Fibroblast of upper back skin (primary cell): ENCODE measurements around the gene MBNL2.
A peak's percentile ranks its signal among the peaks of the same experiment; 100 is the strongest.

Source experiments
- DNase-seq: peaks from one replicate; pipeline ENCODE4 v3.0.0-alpha.2; 2013

The MBNL2 gene

DNA sequence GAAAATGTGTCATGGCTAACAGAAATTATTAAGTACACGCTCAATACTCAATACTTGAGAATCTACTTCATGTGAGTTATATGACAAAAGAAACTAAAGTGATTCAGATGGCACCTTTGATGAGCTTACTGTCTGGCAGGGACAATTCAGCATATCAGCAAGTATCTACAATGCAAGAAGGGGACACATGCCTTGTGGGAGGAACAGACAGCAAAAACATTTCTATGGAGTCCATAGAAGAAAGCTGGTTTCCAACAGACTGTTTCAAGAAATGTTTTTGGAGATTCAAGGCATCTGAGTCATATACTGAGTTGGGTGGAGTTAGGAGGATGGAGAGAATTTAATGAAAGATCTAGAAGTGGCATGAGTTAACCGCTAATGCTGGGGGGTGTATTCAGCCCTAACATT is 54.7 kb downstream of the MBNL2 start:
- no peak for DNase-seq

DNA sequence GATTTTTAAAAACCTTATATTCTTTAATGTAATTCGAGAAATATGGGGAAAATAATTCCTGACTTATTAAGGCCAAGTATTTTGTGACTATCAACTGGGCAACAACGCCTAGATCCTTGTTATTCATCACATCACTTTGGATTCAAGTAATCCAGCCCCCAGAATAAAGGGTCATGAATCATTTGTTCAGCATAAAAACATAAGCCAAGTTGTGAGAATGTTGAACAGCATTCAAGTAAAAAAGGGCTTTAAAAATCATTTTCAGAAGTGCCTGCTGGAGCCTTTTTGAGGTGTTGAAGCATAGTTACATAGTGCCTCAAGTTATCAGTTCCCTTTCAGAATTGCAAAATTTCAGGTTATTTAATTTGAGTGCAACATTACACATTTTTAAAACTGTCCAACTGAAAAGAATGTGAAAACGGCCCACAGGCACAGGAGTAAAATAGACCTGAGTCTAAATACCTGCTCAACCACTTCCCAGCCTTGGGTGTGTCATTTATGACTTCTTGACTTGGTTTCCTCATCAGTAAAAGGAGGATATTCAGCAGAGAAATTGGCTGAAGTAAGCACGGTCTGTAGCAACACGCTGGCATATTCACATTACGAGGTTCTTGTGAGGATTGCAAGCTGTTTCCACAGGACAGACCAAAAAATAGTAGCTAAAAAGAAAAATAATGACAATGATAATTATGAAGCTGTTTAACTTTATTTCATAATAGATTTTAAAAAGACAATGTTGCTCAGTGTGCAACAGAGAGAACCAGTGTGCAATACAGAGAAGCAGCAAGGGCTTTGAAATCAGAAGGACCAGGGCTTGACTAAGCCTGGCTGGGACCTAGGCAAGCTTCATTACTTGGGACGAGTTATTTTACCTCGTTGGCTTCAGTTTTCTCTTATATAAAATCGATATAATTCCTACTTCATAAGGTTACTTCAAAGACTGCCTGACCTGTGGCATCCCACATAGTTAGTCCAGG is 56.6 kb downstream of the MBNL2 start:
- no peak for DNase-seq

DNA sequence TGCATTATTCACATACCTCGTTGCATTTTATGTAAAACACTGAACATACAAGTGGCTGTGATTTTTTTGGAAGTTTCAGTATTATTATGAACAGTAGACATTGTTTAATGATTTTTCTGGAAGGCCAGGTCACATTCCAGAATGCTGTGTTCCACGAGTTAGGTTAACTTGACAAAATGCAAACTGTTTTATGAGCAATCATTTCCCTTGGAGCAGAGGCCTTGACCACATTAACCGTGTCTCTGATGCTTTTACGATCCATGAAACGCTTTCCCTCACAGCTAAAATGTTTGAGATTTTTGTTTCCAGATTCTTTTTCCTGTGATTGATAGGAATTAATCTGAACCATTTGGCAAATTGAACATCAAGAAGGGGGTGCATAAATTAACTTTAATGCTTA is 57.8 kb downstream of the MBNL2 start:
- peak; percentile 85 for DNase-seq

DNA sequence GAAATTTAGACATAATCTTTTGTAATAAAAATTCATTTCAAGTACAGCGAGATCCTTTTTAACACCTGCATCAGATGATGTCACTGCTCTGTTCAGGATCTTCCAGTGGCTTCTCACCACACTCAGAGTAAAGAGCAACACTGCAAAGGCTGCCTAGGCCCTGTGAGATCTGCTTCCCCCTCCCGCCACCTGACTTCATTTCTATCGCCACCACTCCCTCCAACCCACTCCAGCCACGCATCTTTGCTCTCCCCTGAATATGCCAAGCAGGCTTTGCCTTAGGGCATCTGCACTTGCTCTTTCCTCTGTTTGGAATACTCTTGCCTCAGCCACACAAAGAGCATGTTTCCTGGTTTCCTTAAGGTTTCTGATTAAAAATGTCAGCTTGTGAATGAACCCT is 58.3 kb downstream of the MBNL2 start:
- no peak for DNase-seq

DNA sequence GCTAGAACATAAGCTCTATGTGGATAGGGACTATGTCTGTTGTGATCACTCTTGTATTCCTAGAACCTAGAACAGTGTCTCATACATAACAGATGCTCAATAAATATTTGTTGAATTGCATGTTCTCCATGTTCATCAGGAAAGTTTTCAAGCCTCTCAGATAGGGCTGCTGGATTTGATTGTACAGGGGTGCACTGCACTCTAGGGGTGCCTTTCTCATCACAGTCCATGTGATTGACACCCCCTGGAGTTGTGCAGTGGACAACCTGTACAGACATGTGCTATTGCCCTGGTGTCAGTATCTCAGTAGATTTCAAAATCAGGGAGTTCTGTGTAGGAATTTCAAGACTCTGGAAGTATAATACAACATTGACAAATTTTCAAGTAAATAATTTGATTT is 58.9 kb downstream of the MBNL2 start:
- DNase-seq = no peak

DNA sequence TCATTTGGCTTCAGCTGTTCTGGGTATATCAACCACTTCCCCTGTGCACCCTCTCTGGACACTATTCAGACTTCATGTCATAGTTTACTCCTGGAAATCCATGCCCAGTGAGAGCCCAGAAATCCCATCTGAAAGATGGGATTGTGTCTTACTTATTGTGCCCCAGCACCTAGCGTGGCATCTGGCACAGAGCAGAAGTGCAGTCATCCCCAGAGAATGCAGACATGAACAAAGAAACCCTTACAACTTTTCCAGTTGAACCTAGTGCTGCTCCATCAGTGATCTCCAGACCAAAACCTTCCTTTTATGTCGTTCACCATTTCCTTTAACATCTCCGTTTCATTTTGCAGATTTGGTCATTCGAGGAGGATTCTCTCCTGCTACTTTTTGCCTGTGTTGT is 60.6 kb downstream of the MBNL2 start:
- DNase-seq = no peak

DNA sequence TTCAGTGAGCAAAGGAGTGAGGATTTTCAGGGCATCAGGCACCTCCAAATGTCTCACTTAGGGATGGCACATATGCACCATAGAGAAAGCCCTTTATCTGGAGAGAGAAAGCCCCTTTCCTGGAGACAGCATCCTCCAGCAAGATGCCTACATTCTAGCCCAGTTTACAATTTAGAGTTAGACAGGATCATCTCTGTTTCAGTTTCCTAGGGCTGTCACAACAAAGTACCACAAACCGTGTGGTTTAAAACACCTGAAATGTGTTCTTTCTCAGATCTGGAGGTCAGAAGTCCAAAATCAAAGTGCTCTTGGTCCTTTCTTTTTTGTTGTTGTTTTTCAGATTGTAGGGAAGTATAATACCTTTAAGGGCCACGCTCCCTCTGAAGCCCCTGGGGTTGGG is 61.8 kb downstream of the MBNL2 start:
- DNase-seq = no peak

DNA sequence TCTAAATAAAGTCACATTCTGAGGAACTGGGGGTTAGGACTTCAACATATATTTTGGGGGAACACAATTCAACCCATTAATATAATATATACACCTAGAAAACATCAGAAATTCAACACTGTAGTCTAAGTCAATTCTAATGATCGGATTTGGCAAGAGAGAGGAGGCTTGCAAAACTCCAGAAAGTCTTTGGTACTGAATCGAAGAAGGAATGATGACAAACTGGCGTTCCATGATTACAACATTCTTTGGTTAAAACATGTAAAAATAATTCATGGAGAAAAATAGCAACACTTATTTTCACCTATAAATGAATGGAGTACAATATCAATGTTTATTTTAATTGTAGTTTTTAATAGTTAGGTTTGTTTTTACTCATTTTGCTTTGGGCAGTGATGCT is 62.4 kb downstream of the MBNL2 start:
- DNase-seq = no peak

DNA sequence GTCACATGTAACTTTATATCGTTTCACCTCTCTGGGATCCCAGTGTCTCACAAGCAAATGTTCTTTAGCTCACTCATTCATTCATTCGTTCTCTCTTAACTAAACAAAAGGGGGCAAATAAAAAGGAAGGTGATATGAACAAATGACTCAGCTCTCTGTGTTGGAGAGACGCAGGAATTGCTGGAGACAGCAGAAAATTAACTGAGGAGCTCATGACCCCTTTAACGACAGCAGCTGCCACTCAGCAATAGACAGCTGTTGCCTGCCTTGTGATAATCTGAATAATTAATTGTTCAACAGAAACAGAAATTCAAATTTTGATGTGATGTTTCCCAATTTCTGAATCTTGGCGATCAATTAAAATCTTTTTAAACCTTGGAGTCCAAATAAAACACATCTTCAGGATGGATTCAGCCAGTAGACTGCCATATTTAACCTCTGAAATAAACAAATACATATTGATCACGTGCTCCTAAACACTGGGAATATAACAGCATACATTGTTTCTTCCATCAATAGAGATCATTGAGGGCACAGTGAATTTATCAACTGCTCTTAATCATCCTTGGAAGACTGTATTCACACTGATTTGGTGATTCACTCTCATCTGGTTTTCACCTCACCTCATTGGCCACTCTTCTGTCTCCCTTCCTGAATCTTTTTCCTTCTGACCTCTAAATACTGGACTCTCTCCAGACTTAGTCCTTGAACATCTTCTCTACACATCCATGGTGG is 63.3 kb downstream of the MBNL2 start:
- DNase-seq = no peak

DNA sequence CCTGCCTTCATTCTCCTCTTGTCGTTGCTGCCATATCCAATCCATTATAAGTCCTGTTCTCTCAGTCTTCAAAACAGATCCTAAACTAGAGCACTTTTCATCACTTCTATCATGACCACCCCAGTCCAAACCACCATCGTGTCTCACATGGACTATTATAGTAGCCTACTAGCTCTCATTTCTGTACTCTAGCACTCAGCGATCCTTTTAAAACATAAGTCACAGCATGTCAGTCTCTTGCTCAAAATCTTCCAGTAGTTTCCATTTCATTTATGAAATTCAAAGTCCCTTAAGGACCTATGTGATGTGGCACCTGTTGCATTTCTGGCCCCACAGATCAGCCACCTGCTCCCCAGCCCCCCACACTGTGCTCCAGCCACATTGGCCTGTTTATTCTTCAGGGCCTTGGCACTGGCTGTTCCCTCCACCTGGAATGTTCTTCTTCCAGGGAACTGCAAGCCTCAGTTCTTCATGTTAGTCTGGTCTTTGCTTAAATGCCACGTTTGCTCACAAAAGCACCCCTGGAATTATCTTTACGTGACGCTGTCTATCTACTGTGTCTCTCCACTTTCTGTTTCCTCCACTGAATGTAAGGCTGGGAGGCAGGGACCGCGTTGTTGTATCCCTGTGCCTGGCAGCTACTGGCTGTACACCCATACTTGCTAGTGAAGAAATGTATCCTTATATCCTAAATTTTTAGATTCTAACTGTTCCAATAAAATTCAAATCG is 64.3 kb downstream of the MBNL2 start:
- DNase-seq = no peak

DNA sequence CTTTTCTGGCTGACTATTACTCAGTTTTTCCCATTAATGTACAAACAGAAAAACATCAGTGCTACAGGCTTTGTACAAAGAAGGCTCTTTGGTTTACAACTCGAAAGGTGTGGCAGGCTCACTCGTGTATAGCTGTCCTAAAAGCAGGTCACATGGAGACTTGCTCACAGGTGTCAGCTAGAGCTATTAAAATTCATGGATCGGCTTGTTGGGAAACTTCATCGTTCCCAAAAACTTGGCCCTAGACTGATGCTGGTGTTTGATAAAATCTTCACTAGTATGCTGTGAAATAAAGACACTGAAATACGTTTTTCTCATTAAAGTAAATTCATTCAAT is 64.9 kb downstream of the MBNL2 start:
- no peak for DNase-seq

DNA sequence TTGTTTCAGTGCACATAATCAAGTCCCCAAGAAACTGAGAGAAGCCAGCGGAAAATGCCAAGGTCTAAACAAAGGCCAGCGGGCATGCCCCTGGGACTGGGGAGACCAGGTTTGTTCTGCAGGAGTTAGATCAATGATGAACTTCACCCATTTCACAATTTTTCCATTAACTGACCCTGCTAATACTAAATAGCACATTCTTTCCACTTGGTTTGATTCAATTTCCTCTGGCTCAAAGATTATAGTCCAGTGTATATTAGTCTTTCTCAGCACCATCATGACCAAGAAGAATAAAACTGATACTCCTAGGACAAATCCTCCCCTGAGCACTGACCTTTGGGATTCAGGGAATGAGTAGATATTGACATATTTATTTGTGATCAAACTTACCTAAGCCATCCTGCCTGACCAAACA is 66.4 kb downstream of the MBNL2 start:
- no peak for DNase-seq

DNA sequence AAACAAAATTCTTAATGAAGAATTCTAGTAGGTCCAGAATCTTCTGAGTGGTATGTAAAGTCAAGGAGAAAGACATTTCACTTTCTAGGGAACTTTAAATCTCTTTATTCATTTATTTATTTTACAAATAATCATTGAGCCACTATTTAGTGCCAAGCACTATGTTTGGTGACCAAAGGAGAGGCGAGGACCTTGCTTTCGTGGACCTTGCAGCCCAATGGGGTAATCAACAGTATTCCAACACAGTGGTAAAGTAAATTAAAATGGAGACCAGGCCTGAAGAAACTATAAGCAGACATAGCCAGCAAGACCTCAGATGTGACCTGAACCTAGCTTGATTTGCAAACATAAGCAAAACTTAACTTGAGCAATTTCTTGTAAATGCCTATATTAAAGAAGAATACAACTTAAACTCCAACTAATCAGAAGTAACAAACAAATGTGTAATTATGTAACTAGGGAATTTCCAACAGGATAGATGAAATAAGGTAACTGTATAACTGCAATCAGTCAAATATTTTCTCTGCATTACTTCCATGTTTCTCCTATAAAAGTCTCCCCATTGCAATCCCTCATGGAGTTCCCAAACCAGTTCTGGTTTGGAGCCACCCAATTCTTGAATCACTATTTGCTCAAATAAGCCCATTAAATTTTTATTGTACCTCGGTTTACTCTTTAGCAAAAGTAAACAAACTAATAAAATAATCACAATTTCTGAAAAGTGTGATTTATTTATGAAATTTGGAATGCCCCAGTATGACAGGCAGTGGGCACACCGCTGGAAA is 67.6 kb downstream of the MBNL2 start:
- no peak for DNase-seq

DNA sequence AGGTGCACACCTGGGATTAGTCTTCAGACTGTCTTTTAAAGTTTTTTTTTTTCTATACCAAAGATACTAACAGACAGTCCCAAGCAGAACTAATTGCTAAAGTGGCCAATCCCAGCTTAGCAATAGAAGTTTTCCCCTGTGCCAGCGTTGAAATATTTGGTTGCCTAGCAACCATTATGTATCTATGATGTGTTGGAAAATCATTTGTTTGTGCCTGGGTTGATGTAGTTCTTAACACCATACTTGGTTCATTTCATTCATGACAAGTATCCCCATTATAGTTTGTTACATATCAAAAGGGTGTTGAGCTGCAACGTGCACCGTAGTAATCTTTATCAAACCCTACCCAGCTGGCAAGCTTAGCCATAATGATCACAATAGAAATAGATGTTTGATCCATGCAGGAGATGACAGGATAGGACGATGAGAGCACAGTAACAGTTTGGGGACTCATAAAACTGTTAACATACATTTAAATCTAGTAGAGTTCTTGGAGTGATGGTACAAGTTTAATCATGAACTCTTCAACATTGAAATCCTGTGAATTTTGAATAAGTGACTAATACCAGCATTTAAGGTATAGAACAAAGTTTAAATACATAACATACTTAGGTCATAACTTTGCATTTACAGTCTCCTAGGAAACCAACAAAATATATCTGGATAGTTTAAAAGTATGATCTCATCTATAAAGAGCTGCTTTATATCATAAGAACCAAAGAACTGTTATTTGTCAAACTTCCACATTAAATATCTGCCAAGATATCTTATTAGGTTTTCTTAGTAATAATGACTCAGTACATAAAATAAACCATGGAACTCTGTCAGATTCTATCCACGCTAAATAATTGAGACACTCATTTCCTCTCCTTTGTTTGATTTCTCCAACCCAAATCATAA is 73.4 kb downstream of the MBNL2 start:
- peak; percentile 88 for DNase-seq

DNA sequence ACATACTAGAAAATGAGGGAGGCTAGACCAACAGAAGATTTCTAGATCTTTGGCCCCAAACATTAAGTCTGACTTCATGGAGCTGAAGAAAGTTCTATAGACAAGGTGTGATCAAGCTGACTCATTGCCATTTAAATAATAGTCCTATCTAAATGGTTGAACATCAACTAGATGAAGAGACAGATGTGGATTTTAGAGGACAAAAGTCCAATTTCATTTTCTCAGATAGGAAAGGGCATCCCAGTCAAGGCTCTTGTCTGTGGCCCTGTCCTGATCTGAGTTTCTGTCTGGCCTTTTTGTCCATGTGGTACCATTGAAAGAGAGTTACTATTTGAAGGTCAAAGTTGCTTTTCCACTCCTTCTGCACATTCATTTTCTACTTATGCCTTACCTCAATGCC is 74.6 kb downstream of the MBNL2 start:
- no peak for DNase-seq

DNA sequence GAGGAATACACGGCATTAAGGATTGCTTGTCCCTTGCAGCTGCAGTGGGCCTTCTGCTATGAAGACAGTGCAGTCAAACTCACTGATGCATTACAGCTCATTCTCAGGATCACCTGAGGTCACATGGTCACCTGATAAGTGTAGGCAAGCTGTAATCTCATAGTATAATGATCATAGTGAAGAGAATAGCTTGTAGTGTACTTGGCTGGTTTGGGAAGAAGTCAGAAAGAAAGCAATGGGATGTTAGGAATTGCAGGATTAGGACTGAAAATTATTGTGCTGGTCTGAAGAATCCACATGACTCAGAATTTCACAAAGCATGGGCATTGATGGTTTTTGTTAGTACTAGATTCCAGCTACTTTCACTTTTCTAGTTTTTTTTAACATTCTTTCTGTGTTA is 76.7 kb downstream of the MBNL2 start:
- DNase-seq = peak; percentile 51

DNA sequence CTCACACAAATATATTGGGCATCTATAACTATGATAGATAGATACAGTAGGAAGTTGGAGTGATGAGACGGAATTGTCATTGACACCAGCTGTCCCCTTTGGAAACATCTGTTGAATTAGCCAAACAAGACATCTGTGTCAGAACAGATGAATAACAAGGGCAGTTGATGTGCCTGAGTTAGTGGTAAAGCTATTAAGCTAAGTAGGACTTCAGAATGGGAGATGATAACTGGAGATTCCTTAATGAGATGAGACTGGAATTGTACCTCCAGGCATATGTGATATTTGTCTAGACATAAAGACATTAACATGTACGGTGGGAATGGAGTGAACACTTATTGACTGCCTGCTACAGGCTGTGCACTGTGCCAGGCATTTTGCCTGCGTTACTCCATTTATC is 78.7 kb downstream of the MBNL2 start:
- DNase-seq = no peak

DNA sequence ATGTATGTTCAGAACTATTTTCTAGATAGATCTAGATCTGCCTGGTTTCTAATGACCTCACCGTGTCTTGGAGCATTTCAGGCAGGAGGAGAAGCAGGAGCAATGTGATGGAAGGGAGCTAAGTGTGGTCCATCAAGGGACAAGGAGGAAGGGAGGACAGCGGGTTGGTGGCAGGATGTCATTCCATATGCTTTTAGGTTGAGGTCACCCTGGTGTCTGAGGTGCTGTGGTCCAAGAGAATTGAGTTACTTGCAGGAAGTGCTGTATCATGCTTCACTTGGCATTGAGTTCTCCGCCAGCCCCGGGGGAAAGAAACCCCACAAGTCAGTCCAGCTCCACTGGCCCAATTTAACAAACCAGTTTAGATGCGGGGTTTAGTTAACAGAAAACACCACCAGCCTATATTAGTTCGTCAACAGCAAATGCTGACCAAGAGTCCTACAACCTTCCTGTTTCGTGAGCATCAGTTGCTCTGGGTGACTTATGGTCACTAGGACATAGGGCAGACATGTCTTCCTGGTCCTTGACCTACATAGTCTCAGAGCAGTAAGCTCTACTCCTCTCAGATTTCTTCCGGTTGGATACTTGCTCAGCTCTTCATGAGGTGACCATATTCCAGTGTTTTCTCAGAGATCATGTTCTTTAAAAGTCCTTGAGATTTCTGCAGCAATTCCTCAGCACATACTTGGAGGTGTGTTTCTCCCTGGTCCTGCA is 79.4 kb downstream of the MBNL2 start:
- DNase-seq = no peak

DNA sequence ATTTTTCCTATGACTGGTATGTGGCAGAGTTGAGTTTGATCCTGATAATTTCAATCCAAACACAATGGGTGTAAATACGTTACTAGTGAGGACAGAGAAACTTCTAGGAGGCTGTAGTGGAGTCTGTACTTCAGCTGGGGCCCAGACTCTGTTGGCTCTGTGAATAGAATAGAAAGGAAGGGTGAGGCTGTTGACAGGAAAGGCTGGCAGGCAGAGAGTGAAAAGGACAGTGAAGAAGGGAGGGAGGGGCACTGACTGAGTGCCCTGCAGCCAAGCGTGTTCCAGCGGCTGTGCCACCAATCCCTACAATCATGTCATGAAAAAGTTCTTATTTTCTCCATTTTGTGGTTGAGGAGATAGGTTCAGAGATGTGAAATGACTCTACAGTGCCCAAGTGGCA is 80.5 kb downstream of the MBNL2 start:
- no peak for DNase-seq

DNA sequence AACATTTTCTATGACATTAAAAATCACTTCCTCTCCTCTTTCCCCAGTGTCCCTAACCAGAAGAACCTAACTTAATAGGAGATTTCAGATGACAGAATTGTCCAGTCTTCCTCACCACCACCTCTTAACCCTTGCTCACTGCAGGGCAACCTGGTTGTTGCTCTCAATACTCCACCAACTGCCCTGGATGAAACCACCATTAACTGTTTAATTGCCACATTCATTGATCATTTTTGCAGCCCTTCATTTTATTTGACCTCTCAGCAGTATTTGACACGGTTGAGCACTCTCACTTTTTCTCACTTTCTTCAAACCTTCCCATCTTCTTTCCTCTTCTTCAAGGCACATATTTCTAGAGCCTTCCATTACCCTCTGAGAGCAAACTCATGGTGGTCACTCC is 84.0 kb downstream of the MBNL2 start:
- DNase-seq = no peak

DNA sequence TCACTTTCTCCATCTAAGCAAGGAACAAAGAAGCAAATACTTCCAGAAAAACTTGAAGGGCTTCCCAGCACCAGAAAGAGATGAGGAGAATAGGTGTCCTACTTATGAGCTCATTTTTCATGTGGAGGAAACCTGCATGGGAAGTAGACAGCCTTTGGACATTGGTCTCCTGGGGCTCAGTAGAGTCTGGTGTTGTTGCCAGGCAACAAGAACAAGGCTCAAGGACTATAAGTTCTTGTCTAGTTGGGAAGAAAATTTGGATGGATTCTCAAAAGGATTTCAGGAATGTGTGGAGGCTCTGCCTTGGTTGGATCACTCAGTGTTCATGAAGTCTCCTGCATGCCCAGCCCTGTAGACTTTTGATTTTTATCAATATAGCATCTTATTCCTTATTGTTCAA is 84.5 kb downstream of the MBNL2 start:
- DNase-seq = peak; percentile 54
